HFFc6 (cell line): Measurements from ENCODE around the gene ARHGEF40. TPM values are rescaled to one million over a fixed set of nuclear protein-coding genes. Genes with fewer than 3 reads are reported as not detected.

Experiments used
- DNase-seq: peaks from one replicate; pipeline ENCODE4 v3.0.0-alpha.2; 2018
- H3K27ac Mint-ChIP-seq: 2 replicates; pipeline ENCODE4 v1.8.0; 2020; ENCODE audit warnings: mild to moderate bottlenecking, mixed read lengths
- H3K27me3 Mint-ChIP-seq: 2 replicates; pipeline ENCODE4 v1.8.0; 2021; ENCODE audit warnings: mild to moderate bottlenecking, moderate library complexity, mixed read lengths; ENCODE audit not compliant: insufficient read depth
- H3K36me3 Mint-ChIP-seq: 2 replicates; pipeline ENCODE4 v1.8.0; 2021; ENCODE audit warnings: low read depth, mixed read lengths
- H3K4me1 Mint-ChIP-seq: 2 replicates; pipeline ENCODE4 v1.8.0; 2020; ENCODE audit warnings: low read depth, mixed read lengths
- H3K4me3 Mint-ChIP-seq: 2 replicates; pipeline ENCODE4 v1.8.0; 2020; ENCODE audit warnings: mild to moderate bottlenecking, moderate library complexity, mixed read lengths
- H3K9me3 Mint-ChIP-seq: 2 replicates; pipeline ENCODE4 v1.8.0; 2020; ENCODE audit warnings: mild to moderate bottlenecking, mixed read lengths
- total RNA-seq, 6 experiments: library from RNA; stranded (reverse); fragmentation: NEBNext Ultra II Directional; extraction: Animal tissue kit (Norgen Biotek cat#: 25700); gene quantifications; 2 replicates in 1 of 6; 3 replicates in 5 of 6; pipeline ENCODE4 v1.2.3, GENCODE V29; 2021
- TF ChIP-seq, protein P1 (sequence below): fragments of 200-600 bp; sonication (generic); IDR thresholded peaks from 2 replicates; pipeline ENCODE4 v1.5.0; 2021; ENCODE audit warnings: antibody characterized with exemption, mild to moderate bottlenecking

Gene ARHGEF40
- total RNA-seq, 6 experiments from 2014 or later = 30.4 to 43.0 (median 40.8) TPM

DNA sequence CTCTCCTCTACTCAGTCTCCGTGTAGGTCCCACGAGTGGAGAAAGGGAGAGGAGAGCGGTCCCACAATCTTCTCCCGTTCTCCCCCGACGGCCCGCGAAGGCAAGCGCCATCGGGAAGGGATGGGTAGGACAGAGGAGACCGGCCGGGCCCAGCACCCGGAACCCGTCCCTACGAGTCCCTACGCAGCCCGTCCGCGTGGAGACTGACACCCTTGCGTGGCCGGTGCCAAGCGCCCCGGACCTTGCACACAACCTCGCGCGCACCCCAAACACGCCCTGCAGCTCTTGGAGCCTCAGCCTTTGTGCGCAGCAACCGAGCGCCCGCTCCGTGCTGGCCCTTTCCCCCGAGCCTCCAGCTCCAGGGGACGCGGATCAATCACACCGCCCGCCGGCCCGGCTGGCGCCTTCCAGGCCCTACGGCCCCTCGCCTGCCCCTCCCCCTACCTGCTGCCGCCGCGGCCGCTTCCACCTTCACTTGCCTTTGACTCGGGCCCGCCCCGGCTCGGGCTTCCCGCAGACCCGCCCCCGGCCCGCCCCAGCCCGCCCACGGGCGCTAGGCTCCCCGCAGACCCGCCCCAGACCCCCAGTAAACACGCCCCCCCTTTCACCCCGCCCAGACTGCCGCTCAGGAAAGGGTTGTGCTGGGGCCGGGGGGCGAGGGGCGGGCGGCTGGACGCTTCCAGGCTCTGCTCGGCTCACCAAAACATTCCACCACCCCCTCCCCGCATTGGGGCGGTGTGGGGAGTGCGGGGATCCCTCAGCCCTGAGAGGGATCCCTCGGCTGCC lies 45.3 kb upstream of the ARHGEF40 start, which contains the start of gene NDRG2:
Gene NDRG2 (minus strand): TSS at position 477 of the 786 bp plus-strand sequence. CDS start 1,746 bp downstream, outside the sequence.
- H3K27ac Mint-ChIP-seq = no peak within 1 kb of the TSS
- H3K4me3 Mint-ChIP-seq = peak within 1 kb of the TSS; percentile 44; the same call in 1 of the 2 replicates
- H3K9me3 Mint-ChIP-seq = no peaks in the 10 kb centered on the region
- no peaks in the 10 kb centered on the region for H3K36me3 Mint-ChIP-seq
- DNase-seq = no peak
- H3K27me3 Mint-ChIP-seq = peaks cover 51% of the 10 kb centered on the region
- H3K4me1 Mint-ChIP-seq = no peaks in the 10 kb centered on the region
- TF ChIP-seq, protein P1, sequence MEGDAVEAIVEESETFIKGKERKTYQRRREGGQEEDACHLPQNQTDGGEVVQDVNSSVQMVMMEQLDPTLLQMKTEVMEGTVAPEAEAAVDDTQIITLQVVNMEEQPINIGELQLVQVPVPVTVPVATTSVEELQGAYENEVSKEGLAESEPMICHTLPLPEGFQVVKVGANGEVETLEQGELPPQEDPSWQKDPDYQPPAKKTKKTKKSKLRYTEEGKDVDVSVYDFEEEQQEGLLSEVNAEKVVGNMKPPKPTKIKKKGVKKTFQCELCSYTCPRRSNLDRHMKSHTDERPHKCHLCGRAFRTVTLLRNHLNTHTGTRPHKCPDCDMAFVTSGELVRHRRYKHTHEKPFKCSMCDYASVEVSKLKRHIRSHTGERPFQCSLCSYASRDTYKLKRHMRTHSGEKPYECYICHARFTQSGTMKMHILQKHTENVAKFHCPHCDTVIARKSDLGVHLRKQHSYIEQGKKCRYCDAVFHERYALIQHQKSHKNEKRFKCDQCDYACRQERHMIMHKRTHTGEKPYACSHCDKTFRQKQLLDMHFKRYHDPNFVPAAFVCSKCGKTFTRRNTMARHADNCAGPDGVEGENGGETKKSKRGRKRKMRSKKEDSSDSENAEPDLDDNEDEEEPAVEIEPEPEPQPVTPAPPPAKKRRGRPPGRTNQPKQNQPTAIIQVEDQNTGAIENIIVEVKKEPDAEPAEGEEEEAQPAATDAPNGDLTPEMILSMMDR = no peak

DNA sequence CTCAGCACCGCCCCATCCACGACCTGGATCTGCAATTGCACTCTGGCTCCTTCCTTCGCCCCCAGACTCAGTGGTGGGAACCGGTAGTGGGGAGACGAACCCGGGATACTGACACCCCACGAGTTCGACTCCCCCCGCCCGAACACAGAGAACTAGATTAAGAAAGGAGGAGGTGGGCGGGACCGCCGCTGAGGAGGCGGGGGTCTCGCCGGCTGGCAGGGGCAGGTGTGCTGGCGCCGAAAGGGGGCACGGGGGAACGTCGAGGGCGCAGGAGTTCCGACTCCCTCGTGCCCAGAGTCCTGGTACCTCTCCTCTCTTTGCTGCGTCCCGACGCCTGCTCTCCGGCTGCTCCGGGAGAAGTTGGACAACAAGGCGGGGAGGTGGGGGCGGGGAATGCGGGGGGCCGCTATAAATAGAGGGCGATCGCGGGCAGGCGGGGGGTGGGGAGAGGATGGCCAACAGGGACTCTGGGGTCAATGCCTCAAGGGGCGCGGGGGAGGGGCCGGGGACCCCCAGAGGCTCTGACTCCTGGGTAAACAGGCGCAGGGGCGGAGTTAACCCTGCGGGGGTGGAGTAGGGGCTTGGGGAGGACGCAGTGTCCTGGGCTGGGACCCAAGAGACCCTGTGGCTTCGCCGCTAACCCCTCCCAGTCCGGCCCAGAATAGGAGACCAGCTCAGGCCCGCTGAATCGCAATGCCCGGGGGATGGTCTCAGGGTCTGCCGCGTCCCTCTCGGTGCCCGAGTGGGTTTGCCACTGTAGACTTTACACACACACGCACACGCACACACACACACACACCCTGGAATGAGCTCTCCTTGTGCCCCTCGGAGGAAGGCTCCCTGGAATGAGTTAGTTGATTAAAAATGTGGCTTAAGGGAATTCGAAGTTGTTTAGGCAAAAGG lies 44.5 kb upstream of the ARHGEF40 start:
- no peaks in the 10 kb centered on the region for H3K9me3 Mint-ChIP-seq
- no peak overlapping the region for H3K27ac Mint-ChIP-seq
- no peaks in the 10 kb centered on the region for H3K4me1 Mint-ChIP-seq
- H3K27me3 Mint-ChIP-seq = peaks cover 53% of the 10 kb centered on the region
- H3K36me3 Mint-ChIP-seq = no peaks in the 10 kb centered on the region
- H3K4me3 Mint-ChIP-seq = peak overlapping the region; percentile 44; the same call in 1 of the 2 replicates
- no peak for DNase-seq
- TF ChIP-seq, protein P1 = no peak

DNA sequence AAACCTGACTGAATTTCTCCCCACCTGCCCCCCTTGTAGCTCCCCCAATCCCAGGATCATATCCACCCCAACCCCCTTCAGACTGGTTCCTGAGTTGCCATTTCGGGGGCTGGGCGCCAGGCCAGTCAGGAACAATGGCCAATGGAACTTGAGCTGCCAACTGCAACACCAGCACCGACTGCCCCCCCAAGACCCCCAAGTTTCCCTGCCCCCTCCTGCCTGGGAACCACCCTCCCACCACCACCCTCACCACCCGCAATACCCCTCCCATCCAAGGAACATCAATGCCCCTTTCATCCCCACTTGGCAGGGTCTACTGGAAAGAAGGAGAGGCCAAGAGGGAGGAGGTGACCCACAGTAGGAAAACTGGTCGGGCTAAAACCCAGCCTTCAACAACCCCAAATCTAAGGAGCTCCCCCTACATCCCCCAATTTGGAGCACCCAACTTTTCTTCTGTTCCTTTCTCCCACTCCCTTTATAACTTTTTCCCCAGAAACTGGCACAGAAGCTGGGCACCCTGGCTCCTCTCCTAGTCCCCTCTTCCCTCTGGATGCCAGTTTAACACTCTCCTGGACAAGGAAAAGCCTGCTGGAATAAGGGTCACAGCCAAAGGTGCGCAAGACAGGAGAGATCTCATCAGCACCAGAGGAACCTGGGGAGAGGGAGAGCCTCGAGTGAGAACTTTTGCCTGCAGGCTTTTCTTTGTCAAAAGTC lies 43.7 kb upstream of the ARHGEF40 start:
- Mint-ChIP-seq H3K27me3 (peaks cover 49% of the 10 kb centered on the region), H3K4me3 (no peak overlapping the region), H3K36me3 (no peaks in the 10 kb centered on the region), H3K9me3 (no peaks in the 10 kb centered on the region), H3K4me1 (no peaks in the 10 kb centered on the region), H3K27ac (no peak overlapping the region)
- DNase-seq = no peak
- TF ChIP-seq, protein P1 = no peak

DNA sequence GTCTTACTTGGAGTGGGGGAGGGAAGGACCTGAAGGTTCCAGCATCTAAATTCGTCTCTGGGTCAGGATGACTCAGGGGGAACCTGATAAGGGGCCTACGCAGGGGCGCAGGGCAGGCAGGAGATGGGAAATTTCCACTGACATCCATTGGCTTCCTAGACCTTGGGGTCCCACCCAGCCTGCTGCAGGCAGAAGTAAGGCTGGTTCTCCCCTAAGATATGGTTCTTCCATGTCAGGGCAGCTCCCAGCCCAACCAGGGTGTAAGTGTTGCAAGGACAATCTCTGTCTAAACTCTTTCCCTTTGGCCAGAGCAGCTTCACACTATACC lies 43.2 kb upstream of the ARHGEF40 start:
- Mint-ChIP-seq H3K4me1 (no peaks in the 10 kb centered on the region), H3K4me3 (no peak overlapping the region), H3K27ac (no peak overlapping the region), H3K9me3 (no peaks in the 10 kb centered on the region), H3K27me3 (peaks cover 47% of the 10 kb centered on the region), H3K36me3 (no peaks in the 10 kb centered on the region)
- TF ChIP-seq, protein P1 = no peak
- no peak for DNase-seq

DNA sequence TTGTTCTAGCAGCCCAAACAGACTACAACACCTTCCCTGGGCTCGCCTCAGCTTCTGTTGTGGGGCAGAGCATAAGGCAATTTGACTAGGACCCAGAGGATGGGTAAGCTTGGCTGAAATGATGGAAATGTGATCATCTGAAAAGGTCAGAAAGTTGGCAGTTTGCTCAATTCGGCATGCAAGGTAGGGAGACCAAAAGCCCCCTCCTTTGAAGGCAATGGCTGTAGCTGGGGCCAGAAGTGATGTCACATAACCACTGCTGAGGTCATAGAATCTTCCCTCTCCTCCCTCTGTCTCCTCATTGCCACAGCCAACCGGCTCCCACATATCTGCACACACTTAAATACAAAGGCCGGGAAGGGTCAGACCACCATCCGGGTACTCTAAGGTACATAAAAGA lies 40.2 kb upstream of the ARHGEF40 start, which contains the start of gene TPPP2:
Gene TPPP2 (plus strand): TSS at position 301 of the 400 bp plus-strand sequence. CDS start 365 bp downstream, outside the sequence.
- H3K36me3 Mint-ChIP-seq = no peaks in the 10 kb centered on the region
- H3K4me3 Mint-ChIP-seq = no peak within 1 kb of the TSS
- no peaks in the 10 kb centered on the region for H3K9me3 Mint-ChIP-seq
- TF ChIP-seq, protein P1 = no peak
- DNase-seq = no peak
- H3K27ac Mint-ChIP-seq = no peak within 1 kb of the TSS
- H3K27me3 Mint-ChIP-seq = peaks cover 42% of the 10 kb centered on the region
- no peaks in the 10 kb centered on the region for H3K4me1 Mint-ChIP-seq
